Measurements from ENCODE around the gene PRM2. TPM values are rescaled to one million over a fixed set of nuclear protein-coding genes. Genes with fewer than 3 reads are reported as not detected.

The PRM2 gene
- total RNA-seq, 6 experiments from 2014 or later, result not detected

DNA sequence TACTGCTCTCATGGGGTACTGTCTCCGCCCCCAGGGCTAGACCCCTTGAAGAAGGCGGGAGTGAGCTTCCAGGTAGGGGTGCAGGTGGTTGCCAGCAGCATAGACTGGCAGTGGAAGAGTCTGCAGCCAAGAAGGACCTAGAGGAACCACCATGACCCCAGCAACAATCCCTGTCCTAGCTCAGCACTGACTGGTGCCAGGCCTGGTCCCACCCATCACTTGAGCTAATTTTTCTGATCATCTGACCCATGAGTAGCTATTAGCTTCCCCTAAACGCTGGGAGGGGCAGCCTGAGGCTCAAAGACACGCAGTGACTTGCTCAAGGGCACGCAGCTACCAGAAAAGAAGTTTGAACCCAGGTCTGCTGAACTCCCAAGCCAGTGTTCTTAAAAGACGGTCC lies 3.8 kb downstream of the PRM2 start:
- H3K27me3 Mint-ChIP-seq (ENCODE audit: insufficient read depth), result peaks cover 11% of the 10 kb centered on the region
- H3K36me3 Mint-ChIP-seq (ENCODE audit: low read depth), result peaks cover 2% of the 10 kb centered on the region; the same call in 1 of the 2 replicates
- no peak overlapping the region for H3K27ac Mint-ChIP-seq
- DNase-seq, result no peak
- TF ChIP-seq, protein P1, sequence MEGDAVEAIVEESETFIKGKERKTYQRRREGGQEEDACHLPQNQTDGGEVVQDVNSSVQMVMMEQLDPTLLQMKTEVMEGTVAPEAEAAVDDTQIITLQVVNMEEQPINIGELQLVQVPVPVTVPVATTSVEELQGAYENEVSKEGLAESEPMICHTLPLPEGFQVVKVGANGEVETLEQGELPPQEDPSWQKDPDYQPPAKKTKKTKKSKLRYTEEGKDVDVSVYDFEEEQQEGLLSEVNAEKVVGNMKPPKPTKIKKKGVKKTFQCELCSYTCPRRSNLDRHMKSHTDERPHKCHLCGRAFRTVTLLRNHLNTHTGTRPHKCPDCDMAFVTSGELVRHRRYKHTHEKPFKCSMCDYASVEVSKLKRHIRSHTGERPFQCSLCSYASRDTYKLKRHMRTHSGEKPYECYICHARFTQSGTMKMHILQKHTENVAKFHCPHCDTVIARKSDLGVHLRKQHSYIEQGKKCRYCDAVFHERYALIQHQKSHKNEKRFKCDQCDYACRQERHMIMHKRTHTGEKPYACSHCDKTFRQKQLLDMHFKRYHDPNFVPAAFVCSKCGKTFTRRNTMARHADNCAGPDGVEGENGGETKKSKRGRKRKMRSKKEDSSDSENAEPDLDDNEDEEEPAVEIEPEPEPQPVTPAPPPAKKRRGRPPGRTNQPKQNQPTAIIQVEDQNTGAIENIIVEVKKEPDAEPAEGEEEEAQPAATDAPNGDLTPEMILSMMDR (IDR thresholded peaks at IDR 0.05), result no peak
- H3K9me3 Mint-ChIP-seq, result peaks cover 2% of the 10 kb centered on the region; the same call in 1 of the 2 replicates
- no peak overlapping the region for H3K4me3 Mint-ChIP-seq
- peaks cover 10% of the 10 kb centered on the region; the same call in 1 of the 2 replicates for H3K4me1 Mint-ChIP-seq (ENCODE audit: low read depth)

DNA sequence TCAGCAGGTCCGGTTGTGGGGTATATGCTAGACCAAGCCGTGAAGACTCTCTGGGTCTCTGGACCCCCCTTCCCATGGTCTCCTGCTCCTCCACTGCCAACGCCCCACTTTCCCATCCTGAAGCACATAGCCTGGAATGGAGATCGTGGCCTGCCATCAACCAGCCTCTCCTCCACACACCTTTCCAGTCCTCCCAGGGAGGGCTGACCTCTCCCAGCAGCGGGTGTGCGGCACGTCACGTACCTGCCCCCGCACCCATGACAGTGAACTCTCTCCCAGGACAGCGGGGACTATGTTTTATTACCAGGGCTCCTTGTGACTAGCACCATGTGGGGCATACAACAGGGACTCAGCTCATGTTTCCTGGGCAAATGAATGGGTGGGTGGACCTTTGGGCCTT lies 4.7 kb downstream of the PRM2 start:
- H3K36me3 Mint-ChIP-seq (ENCODE audit: low read depth), result no peaks in the 10 kb centered on the region
- DNase-seq, result no peak
- no peaks in the 10 kb centered on the region for H3K9me3 Mint-ChIP-seq
- peaks cover 13% of the 10 kb centered on the region for H3K27me3 Mint-ChIP-seq (ENCODE audit: insufficient read depth)
- H3K4me1 Mint-ChIP-seq (ENCODE audit: low read depth), result peaks cover 10% of the 10 kb centered on the region; the same call in 1 of the 2 replicates
- TF ChIP-seq, protein P1 (IDR thresholded peaks at IDR 0.05), result no peak
- no peak overlapping the region for H3K27ac Mint-ChIP-seq
- H3K4me3 Mint-ChIP-seq, result no peak overlapping the region

DNA sequence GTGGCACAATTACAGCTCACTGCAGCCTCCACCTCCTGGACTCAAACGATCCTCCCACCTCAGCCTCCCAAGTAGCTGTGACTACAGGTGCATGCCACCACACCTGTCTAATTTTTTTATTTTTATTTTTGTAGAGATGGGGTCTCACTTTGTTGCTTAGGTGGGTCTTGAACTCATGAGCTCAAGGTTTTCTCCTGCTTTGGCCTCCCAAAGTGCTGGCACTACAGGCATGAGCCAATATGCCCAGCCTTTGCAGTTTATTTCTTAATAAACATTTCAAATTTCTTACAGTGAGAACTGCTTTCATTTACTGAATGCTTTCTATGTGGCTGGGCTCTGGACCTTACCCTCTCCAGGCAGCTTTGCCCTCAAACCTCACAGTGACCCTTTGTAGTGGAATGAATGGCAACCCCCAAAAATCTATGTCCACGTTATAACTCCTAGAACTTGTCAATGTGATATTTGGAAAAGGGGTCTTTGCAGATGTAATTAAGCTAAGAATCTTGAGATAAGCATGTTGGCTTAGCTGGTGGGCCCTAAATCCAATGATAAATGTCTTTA lies 5.6 kb downstream of the PRM2 start:
- no peak overlapping the region for H3K27ac Mint-ChIP-seq
- peaks cover 10% of the 10 kb centered on the region; the same call in 1 of the 2 replicates for H3K4me1 Mint-ChIP-seq (ENCODE audit: low read depth)
- no peak for DNase-seq
- peaks cover 13% of the 10 kb centered on the region for H3K27me3 Mint-ChIP-seq (ENCODE audit: insufficient read depth)
- H3K9me3 Mint-ChIP-seq, result no peaks in the 10 kb centered on the region
- H3K4me3 Mint-ChIP-seq, result no peak overlapping the region
- no peaks in the 10 kb centered on the region for H3K36me3 Mint-ChIP-seq (ENCODE audit: low read depth)
- TF ChIP-seq, protein P1 (IDR thresholded peaks at IDR 0.05), result no peak

DNA sequence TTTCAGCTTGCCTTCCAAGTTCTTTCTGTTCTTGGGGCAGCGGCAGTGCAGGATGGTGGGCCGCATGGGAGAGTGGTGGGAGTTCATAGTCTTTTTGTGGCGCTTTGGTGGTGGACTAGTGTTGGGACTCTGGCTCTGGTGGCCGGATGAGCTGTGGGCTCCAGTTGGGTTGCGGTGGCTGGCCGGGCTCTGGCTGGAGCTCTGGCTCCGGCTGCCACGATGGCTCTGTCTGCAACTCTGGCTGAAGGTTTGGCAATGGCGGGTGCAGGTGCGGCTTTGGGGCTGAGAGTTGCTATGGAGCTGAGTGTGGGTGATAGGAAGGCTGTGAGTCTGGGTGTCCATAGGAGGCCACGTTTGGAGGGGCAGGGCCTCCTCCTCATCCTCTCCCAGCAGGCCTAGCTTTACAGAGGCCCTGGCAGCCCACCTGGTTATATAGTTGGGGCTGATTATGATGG lies 7.3 kb downstream of the PRM2 start, which contains the start of gene TNP2:
Gene TNP2 (minus strand): TSS at position 405 of the 455 bp plus-strand sequence. CDS start 63 bp downstream, at position 342.
- DNase-seq, result no peak
- no peaks in the 10 kb centered on the region for H3K9me3 Mint-ChIP-seq
- no peak within 1 kb of the TSS for H3K27ac Mint-ChIP-seq
- no peaks in the 10 kb centered on the region for H3K36me3 Mint-ChIP-seq (ENCODE audit: low read depth)
- H3K27me3 Mint-ChIP-seq (ENCODE audit: insufficient read depth), result peaks cover 15% of the 10 kb centered on the region
- TF ChIP-seq, protein P1 (IDR thresholded peaks at IDR 0.05), result no peak
- H3K4me3 Mint-ChIP-seq, result no peak within 1 kb of the TSS
- peaks cover 7% of the 10 kb centered on the region; the same call in 1 of the 2 replicates for H3K4me1 Mint-ChIP-seq (ENCODE audit: low read depth)

DNA sequence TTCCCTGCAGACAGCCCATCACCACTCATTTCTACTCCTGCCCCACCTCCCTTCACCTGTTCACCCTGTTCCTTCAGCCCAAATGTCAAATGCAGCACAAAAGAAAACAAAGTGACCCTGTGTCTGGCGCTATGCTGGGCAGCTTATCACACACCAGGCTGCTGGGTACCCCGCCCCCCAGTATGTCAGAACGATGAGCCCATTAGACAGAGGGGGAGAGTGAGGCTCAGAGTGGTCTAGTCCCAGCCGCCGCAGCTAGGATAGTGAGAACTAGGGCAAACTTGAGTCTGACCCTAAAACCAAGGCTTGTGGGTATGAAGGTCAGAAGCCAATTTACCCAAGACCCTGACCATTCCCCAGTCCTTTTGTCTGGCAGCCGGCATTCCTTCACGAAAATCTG lies 11.2 kb downstream of the PRM2 start:
- DNase-seq, result no peak
- no peak overlapping the region for H3K27ac Mint-ChIP-seq
- no peak overlapping the region for H3K4me3 Mint-ChIP-seq
- H3K4me1 Mint-ChIP-seq (ENCODE audit: low read depth), result no peaks in the 10 kb centered on the region
- TF ChIP-seq, protein P1 (IDR thresholded peaks at IDR 0.05), result no peak
- peaks cover 21% of the 10 kb centered on the region for H3K27me3 Mint-ChIP-seq (ENCODE audit: insufficient read depth)
- no peaks in the 10 kb centered on the region for H3K36me3 Mint-ChIP-seq (ENCODE audit: low read depth)
- H3K9me3 Mint-ChIP-seq, result no peaks in the 10 kb centered on the region
